Keratinocyte (primary cell): ENCODE measurements around the gene RUFY3. TPM values are rescaled to one million over a fixed set of nuclear protein-coding genes. Genes with fewer than 3 reads are reported as not detected.

ENCODE experiments used
- DNase-seq: peaks from one replicate; pipeline ENCODE4 v3.0.0-alpha.2; 2011; ENCODE audit warnings: low read depth, missing footprints, low spot score
- FAIRE-seq: peaks from 2 replicates; lab custom pipeline; 2011; peaks lifted over from hg19 to GRCh38; lab: Jason Lieb, UNC
- H2AFZ ChIP-seq: 2 replicates; pipeline ENCODE4 v1.6.0; 2012; ENCODE audit warnings: low read length, control low read depth, inconsistent platforms; ENCODE audit not compliant: control insufficient read depth
- H3K27ac ChIP-seq: 2 replicates; pipeline ENCODE4 v1.5.1; 2011; ENCODE audit warnings: low read length; ENCODE audit not compliant: control insufficient read depth, insufficient read depth
- H3K27me3 ChIP-seq: 3 replicates; pipeline ENCODE4 v1.6.0; 2011; ENCODE audit warnings: low read length; ENCODE audit not compliant: control insufficient read depth, insufficient read depth; ENCODE audit errors: extremely low read depth
- H3K36me3 ChIP-seq, 2 experiments: 2 replicates in 1 of 2; 3 replicates in 1 of 2; pipeline ENCODE4 v1.5.1; 2011; ENCODE audit warnings: low read length in 2 of 2, mild to moderate bottlenecking in 1 of 2; ENCODE audit not compliant: control insufficient read depth in 2 of 2, insufficient read depth in 2 of 2; ENCODE audit errors: extremely low read depth in 1 of 2
- H3K4me1 ChIP-seq: 3 replicates; pipeline ENCODE4 v1.5.1; 2011; ENCODE audit warnings: low read length; ENCODE audit not compliant: control insufficient read depth, insufficient read depth; ENCODE audit errors: extremely low read depth
- H3K4me2 ChIP-seq: 3 replicates; pipeline ENCODE4 v1.6.0; 2011; ENCODE audit warnings: low read depth, low read length; ENCODE audit not compliant: control insufficient read depth, insufficient read depth; ENCODE audit errors: extremely low read depth
- H3K4me3 ChIP-seq, 3 experiments: fragments of 200-600 bp in 1 of 3; sonication (generic) in 1 of 3; 2 replicates in 2 of 3; 3 replicates in 1 of 3; pipeline ENCODE4 v1.5.1; 2011 to 2016; ENCODE audit warnings: low read length in 3 of 3, mild to moderate bottlenecking in 3 of 3, control low read depth in 2 of 3, inconsistent platforms in 1 of 3, low read depth in 1 of 3, mixed read lengths in 1 of 3, mixed run types in 1 of 3, moderate library complexity in 1 of 3; ENCODE audit not compliant: control insufficient read depth in 2 of 3, insufficient read depth in 2 of 3; ENCODE audit errors: extremely low read depth in 1 of 3
- H3K79me2 ChIP-seq: 2 replicates; pipeline ENCODE4 v1.6.0; 2012; ENCODE audit warnings: low read length; ENCODE audit not compliant: control insufficient read depth, insufficient read depth
- H3K9ac ChIP-seq: 3 replicates; pipeline ENCODE4 v1.6.0; 2011; ENCODE audit warnings: low read length; ENCODE audit not compliant: control insufficient read depth, insufficient read depth; ENCODE audit errors: extremely low read depth
- H3K9me1 ChIP-seq: 3 replicates; pipeline ENCODE4 v1.6.0; 2011; ENCODE audit warnings: low read length; ENCODE audit not compliant: control insufficient read depth, insufficient read depth; ENCODE audit errors: extremely low read depth
- H3K9me3 ChIP-seq: 2 replicates; pipeline ENCODE4 v1.5.1; 2012; ENCODE audit warnings: low read depth, low read length; ENCODE audit not compliant: control insufficient read depth
- H4K20me1 ChIP-seq: 3 replicates; pipeline ENCODE4 v1.6.0; 2011; ENCODE audit warnings: low read length; ENCODE audit not compliant: control insufficient read depth, insufficient read depth; ENCODE audit errors: extremely low read depth
- EZH2 ChIP-seq: IDR thresholded peaks from one replicate; pipeline ENCODE4 v1.6.1; 2012; ENCODE audit warnings: inconsistent platforms, mild to moderate bottlenecking, low read length, moderate library complexity
- dilution Hi-C: fragments of 300-500 bp; cut with MboI; formaldehyde crosslinking; loops from one replicate; pipeline ENCODE4 v1.7.0; 2020; ENCODE audit warnings: low sequenced_read_pairs; ENCODE audit not compliant: extremely low pct_ligation_motif_present
- polyA plus RNA-seq, 5 experiments: library from polyadenylated mRNA; depleted of rRNA in 3 of 5; stranded (reverse) in 3 of 5; stranded (forward) in 1 of 5; unstranded in 1 of 5; fragments of >200 nt; gene quantifications; 1 replicate in 1 of 5; 2 replicates in 3 of 5; 3 replicates in 1 of 5; pipeline versions ENCODE4 v1.2.1 to v1.2.3, GENCODE V29; 2011 to 2012; ENCODE audit warnings: missing spikeins in 2 of 5, low read depth in 1 of 5, low replicate concordance in 1 of 5
- TF ChIP-seq, protein P1 (sequence below), 3 experiments: IDR thresholded peaks in 1 of 3; conservative IDR thresholded peaks in 1 of 3; optimal IDR thresholded peaks in 1 of 3; 2 replicates in 2 of 3; 3 replicates in 1 of 3; pipeline versions ENCODE3 to v1.5.1; 2011; ENCODE audit warnings: low read length in 3 of 3, mild to moderate bottlenecking in 3 of 3, moderate library complexity in 2 of 3, control low read depth in 1 of 3, inconsistent platforms in 1 of 3; ENCODE audit not compliant: insufficient read depth in 2 of 3; ENCODE audit errors: extremely low read depth in 1 of 3

RUFY3 gene
- polyA plus RNA-seq, 1 donor (not counting 4 experiments of a cell fraction or from before 2014, with no cell fraction given) = 18.9 TPM

DNA sequence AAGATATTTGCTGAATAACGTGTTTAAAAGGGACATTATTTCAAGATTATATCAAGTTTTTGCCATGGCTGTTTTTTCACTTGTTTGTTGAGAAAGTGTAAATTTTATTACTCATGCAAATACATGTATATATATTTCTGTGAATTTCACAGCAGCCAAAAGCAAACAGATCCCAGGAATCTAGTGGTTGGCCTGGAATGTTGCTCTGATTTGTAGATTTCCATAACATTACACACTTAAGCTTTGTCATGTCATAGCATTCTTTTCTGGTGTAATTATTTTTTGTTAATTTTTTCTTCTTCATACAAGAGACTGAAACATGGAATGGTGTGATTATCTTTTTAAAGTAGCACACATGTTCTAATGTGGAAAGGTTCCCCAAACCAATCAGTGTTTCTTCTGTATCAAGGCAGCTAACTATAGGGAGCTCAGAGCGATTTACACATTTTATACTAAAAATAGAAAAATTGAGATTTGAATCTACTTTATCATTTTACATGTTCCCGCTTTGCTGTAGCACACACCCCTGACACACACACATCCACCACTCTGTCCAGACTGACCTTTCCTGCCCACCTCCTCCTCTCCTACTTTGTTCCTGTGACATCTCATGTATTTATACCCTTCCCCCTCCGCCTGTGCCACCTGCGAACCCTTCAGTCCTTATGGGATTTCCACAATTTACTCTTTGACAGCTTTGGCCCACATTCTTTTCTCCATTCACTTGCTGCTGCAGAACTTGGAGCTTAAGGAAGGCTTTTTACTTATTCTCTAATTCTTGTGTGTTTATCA is 20.3 kb downstream of the RUFY3 start:
- H3K79me2 ChIP-seq = peaks cover 3% of the 10 kb centered on the region
- H3K4me2 ChIP-seq = no peak overlapping the region
- H3K36me3 ChIP-seq = no peaks in the 10 kb centered on the region
- H3K4me3 ChIP-seq = no peak overlapping the region
- TF ChIP-seq, protein P1, sequence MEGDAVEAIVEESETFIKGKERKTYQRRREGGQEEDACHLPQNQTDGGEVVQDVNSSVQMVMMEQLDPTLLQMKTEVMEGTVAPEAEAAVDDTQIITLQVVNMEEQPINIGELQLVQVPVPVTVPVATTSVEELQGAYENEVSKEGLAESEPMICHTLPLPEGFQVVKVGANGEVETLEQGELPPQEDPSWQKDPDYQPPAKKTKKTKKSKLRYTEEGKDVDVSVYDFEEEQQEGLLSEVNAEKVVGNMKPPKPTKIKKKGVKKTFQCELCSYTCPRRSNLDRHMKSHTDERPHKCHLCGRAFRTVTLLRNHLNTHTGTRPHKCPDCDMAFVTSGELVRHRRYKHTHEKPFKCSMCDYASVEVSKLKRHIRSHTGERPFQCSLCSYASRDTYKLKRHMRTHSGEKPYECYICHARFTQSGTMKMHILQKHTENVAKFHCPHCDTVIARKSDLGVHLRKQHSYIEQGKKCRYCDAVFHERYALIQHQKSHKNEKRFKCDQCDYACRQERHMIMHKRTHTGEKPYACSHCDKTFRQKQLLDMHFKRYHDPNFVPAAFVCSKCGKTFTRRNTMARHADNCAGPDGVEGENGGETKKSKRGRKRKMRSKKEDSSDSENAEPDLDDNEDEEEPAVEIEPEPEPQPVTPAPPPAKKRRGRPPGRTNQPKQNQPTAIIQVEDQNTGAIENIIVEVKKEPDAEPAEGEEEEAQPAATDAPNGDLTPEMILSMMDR (optimal IDR thresholded peaks at IDR 0.05 in 1 of 3, IDR thresholded peaks at IDR 0.05 in 1 of 3, conservative IDR thresholded peaks at IDR 0.05 in 1 of 3; ENCODE audit: extremely low read depth in 1 of 3, insufficient read depth in 2 of 3, low read length in 3 of 3) = no peak
- no peak for TF ChIP-seq EZH2
- no peak for DNase-seq
- dilution Hi-C loops = no loop called here
- H3K9me1 ChIP-seq = no peaks in the 10 kb centered on the region
- no peaks in the 10 kb centered on the region for H3K9me3 ChIP-seq
- no peak overlapping the region for H3K27ac ChIP-seq
- no peak overlapping the region for H2AFZ ChIP-seq
- no peaks in the 10 kb centered on the region for H4K20me1 ChIP-seq
- no peaks in the 10 kb centered on the region for H3K4me1 ChIP-seq
- H3K9ac ChIP-seq = no peak overlapping the region
- H3K27me3 ChIP-seq = no peaks in the 10 kb centered on the region
- FAIRE-seq = no peak

DNA sequence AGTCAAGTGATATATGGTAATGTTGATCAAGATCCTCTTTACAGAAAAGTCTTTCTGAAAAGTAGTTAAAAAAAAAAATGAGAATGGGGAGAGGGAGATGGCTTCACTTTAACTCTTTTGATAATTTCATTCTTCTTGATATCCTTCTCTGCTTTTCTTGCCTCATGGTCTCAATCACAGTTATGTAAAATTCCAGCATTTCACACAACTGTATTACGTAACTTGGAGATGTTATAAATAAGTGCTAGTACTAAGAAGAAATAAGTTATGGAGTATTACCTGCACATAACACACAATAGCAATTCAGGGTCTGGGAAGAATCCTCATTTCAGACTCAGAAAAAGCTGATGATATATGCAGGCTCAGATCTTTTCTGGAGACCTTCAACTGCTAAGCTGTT is 22.0 kb downstream of the RUFY3 start:
- FAIRE-seq (no peak), DNase-seq (no peak)
- Histone ChIP-seq H3K4me3 (no peak overlapping the region), H3K36me3 (no peaks in the 10 kb centered on the region), H4K20me1 (no peaks in the 10 kb centered on the region), H3K27me3 (no peaks in the 10 kb centered on the region), H3K9me3 (no peaks in the 10 kb centered on the region), H2AFZ (no peak overlapping the region), H3K9me1 (no peaks in the 10 kb centered on the region), H3K27ac (no peak overlapping the region), H3K79me2 (no peaks in the 10 kb centered on the region), H3K9ac (no peak overlapping the region), H3K4me2 (no peak overlapping the region), H3K4me1 (no peaks in the 10 kb centered on the region)
- dilution Hi-C loops = no loop called here
- TF ChIP-seq, protein P1 (optimal IDR thresholded peaks at IDR 0.05 in 1 of 3, IDR thresholded peaks at IDR 0.05 in 1 of 3, conservative IDR thresholded peaks at IDR 0.05 in 1 of 3; ENCODE audit: extremely low read depth in 1 of 3, insufficient read depth in 2 of 3, low read length in 3 of 3) = no peak
- TF ChIP-seq EZH2 = no peak
